Amniotic epithelial cell (primary cell): Measurements from ENCODE around the gene USP25.

Source experiments
- DNase-seq: peaks from one replicate; pipeline ENCODE4 v3.0.0-alpha.2; 2010; ENCODE audit warnings: low read depth

USP25 gene

GRCh38 chr21:15766952-15767603 lies 37.3 kb downstream of the USP25 start:
- no peak for DNase-seq

- no peak for DNase-seq
These were observed 38.3 kb downstream of the USP25 start for GRCh38 chr21:15768045-15768601.

- no peak for DNase-seq
These were observed 39.1 kb downstream of the USP25 start for GRCh38 chr21:15768853-15769252.

- DNase-seq = no peak
These were observed 41.5 kb downstream of the USP25 start for GRCh38 chr21:15771311-15771710.

- DNase-seq = peak; percentile 6
These were observed 42.9 kb downstream of the USP25 start for GRCh38 chr21:15772654-15773053.

- DNase-seq = peak; percentile 80
These were observed 44.8 kb downstream of the USP25 start for GRCh38 chr21:15774590-15774989.

GRCh38 chr21:15775291-15775690 lies 45.5 kb downstream of the USP25 start:
- peak; percentile 66 for DNase-seq

GRCh38 chr21:15775981-15776380 lies 46.2 kb downstream of the USP25 start:
- peak; percentile 95 for DNase-seq

GRCh38 chr21:15776818-15777217 lies 47.0 kb downstream of the USP25 start:
- DNase-seq = no peak

- DNase-seq = no peak
These were observed 52.2 kb downstream of the USP25 start for GRCh38 chr21:15781986-15782385.

- DNase-seq = peak; percentile 82
These were observed 59.2 kb downstream of the USP25 start for GRCh38 chr21:15788847-15789523.

GRCh38 chr21:15793109-15793508 lies 63.3 kb downstream of the USP25 start:
- no peak for DNase-seq

GRCh38 chr21:15793550-15794235 lies 63.9 kb downstream of the USP25 start:
- DNase-seq = no peak

GRCh38 chr21:15794277-15794912 lies 64.6 kb downstream of the USP25 start:
- DNase-seq = no peak

GRCh38 chr21:15795533-15795932 lies 65.8 kb downstream of the USP25 start:
- DNase-seq = no peak

GRCh38 chr21:15797577-15798363 lies 68.0 kb downstream of the USP25 start:
- peak; percentile 30 for DNase-seq

GRCh38 chr21:15801352-15801863 lies 71.6 kb downstream of the USP25 start:
- no peak for DNase-seq

- DNase-seq = no peak
These were observed 74.6 kb downstream of the USP25 start for GRCh38 chr21:15804247-15805005.

- DNase-seq = no peak
These were observed 79.3 kb downstream of the USP25 start for GRCh38 chr21:15809065-15809464.

GRCh38 chr21:15809818-15810217 lies 80.0 kb downstream of the USP25 start:
- DNase-seq = peak; percentile 75

GRCh38 chr21:15815285-15815684 lies 85.5 kb downstream of the USP25 start:
- no peak for DNase-seq
